Left forelimb (tissue), 1 donor: Measurements from ENCODE around the gene MAGEB2.
"Not testable (repeated sequence)": the region's sequence is repeated elsewhere in the genome, so short reads cannot be mapped to it uniquely, and the experiment has no call there.

Experiments
- DNase-seq: peaks from one replicate; pipeline ENCODE4 v3.0.0-alpha.2; 2018; ENCODE audit warnings: low spot score

MAGEB2 gene

DNA sequence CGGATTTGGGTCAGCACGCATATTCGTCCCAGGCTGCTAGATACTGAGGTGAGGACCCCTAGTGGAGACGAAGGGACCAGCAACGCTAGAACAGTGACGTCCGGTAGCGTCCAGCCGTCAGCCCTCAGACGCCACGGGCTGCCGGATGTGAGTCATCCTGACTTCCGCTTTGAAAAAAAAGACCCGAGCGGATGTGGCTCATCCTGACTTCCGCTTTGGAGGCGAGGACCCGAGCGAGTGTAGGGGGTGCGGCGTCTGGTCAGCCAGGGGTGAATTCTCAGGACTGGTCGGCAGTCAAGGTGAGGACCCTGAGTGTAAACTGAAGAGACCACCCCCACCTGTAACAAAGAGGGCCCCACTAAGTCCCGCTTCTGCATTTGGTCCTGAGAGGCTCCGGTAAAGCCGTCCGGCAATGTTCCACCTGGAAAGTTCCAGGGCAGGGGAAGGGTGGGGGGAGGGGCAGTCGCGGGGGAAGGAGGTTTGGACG is at the start of gene MAGEB2:
Gene MAGEB2 (plus strand): TSS at position 207 of the 487 bp plus-strand sequence. CDS start 3,018 bp downstream, outside the sequence.
- DNase-seq = no peak

DNA sequence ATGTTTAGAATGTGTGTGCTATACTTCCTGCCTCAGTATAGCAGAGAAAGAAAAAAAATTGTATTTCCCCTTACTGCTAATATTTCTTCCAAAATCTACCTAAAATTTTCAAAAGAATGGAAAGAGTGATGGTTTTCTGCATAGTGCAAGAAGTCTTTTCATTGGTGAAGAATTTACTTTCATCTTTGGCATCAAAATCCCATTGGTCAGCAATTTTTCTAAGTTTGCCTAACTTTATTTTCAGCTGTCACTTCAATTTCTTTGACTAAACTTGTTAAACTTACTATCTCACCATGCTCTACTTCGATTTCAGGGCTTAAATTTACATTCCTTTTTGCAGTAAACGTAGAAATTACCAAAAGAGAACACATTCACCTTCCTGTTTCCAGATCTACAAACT is 44.5 kb upstream of the MAGEB2 start:
- no peak for DNase-seq

- DNase-seq = no peak
Observed at GRCh38 chrX:30181353-30181752, 34.0 kb upstream of the MAGEB2 start.

DNA sequence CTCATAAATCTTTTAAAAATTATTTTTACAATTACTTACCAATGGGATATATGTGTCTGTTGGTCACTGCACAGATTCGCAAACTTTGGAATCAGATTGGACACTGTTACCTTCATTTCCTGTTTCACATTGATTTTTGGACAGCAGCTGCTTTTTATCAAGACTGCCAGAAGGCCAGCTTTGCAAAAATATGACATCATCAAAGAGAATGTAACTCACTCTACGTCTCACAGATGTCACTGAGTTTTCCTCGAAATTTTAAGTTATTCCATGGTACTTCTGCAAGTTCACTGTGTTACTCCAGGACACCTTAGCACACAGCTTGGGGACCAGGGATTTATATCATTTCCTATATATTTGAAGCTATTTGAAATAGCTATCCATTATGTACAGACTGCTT is 31.8 kb upstream of the MAGEB2 start:
- DNase-seq = no peak

GRCh38 chrX:30190426-30190825 is 24.9 kb upstream of the MAGEB2 start:
- DNase-seq = no peak

- not testable (repeated sequence) for DNase-seq
Observed at GRCh38 chrX:30193910-30194309, 21.5 kb upstream of the MAGEB2 start.

GRCh38 chrX:30196322-30196721 is 19.0 kb upstream of the MAGEB2 start:
- DNase-seq = no peak

DNA sequence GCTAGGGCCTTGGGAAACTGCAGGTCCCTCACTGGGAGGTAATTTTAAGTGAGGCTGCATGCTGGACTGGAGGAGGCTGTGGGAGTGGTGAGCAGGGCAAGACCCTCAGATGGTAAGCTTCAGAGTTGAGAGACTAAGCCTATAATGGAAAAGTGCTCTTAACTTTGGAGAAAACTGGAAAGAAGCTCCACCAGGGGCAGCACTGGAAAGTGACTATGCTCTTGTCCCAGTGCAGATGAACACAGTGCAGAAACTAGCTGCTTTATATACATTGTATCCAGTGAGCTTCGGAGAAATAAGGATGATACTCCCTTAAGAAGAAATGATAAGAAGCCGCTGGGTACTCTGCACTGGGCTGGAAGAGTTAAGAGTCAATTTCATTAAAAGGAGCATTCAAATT is 3.2 kb upstream of the MAGEB2 start:
- DNase-seq = no peak

GRCh38 chrX:30217465-30217864 is 2.1 kb downstream of the MAGEB2 start:
- no peak for DNase-seq

- DNase-seq = no peak
Observed at GRCh38 chrX:30219372-30219771, 4.0 kb downstream of the MAGEB2 start.

GRCh38 chrX:30220661-30221060 is 5.3 kb downstream of the MAGEB2 start:
- no peak for DNase-seq

GRCh38 chrX:30224536-30224935 is 9.2 kb downstream of the MAGEB2 start:
- DNase-seq = no peak

DNA sequence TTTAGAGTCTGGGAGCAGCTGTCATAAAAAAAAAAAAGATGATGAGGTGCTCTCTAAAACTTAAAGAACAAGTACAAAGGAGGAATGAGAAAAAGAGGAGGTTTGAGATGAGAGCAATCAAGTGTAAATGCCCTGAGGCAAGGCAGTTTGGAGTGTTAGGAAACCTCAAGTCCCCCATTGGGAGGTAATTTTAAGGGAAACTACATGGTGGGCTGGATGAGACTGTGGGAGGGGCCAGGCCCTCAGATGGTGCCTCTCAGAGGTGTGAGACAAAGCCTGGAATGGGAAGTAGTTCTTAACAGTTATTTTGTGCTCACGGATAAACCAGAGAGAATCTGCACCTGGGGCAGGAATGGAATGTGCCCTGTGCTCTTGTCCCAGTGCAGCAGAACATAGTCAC is 13.2 kb downstream of the MAGEB2 start:
- DNase-seq = no peak

- no peak for DNase-seq
Observed at GRCh38 chrX:30230395-30230794, 15.0 kb downstream of the MAGEB2 start, which contains the start of gene MAGEB3. TSS of gene MAGEB3 (plus strand) at chrX:30230657. CDS start at chrX:30235925, 5,268 bp downstream.

DNA sequence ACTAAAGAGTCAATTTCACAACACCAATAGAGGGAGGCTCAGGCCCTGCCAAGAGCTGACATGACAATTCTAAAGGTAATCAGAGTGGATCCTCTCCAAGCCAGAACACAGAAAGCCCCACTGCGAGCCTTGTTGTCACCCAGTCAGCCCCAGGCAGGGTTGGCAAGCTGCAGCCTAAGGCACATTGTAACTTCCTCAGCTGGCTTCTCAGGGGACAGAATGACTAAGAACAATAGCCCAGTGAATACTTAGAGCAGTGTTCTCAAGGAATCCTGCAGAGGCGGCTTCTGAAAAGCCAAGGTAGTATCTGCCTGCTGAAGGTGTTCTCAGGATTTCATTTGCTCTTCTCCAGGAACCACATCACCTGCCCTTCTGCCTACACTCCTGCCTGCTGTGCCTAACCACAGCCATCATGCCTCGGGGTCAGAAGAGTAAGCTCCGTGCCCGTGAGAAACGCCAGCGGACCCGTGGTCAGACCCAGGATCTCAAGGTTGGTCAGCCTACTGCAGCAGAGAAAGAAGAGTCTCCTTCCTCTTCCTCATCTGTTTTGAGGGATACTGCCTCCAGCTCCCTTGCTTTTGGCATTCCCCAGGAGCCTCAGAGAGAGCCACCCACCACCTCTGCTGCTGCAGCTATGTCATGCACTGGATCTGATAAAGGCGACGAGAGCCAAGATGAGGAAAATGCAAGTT is 26.5 kb downstream of the MAGEB2 start, which contains the start of gene MAGEB4:
Gene MAGEB4 (plus strand): TSS at position 277 of the 692 bp plus-strand sequence. CDS start 136 bp downstream, at position 413.
- no peak for DNase-seq

DNA sequence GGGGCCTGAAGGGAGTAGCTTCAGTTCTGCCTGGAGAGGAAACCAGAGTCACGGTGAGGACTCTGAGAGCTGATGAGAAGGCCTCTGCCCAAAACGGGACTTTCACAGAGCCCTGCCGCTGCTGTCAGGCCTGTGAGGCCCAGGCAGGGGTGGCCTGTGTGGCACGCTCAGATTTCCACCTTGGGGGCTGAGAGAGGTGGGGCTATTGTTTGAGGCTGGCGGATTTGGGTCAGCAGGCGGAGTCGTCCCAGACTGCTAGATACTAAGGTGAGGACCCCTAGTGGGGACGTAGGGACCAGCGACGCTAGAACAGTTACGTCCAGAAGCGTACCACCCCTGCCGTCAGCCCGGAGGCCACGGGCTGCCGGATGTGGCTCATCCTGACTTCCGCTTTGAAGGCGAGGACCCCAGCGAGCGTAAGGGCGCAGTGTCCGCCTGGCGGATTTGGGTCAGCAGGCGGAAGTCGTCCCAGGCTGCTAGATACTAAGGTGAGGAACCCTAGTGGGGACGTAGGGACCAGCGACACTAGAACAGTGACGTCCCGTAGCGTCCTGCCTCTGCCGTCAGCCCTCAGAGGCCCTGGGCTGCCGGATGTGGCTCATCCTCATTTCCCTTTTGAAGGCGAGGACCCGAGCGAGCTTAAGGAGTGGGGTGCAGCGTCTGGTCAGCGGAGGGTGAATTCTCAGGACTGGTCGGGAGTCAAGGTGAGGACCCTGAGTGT is 31.6 kb downstream of the MAGEB2 start, which contains the start of gene MAGEB1:
Gene MAGEB1 (plus strand): TSS at position 378 of the 721 bp plus-strand sequence. CDS start 3,348 bp downstream, outside the sequence.
- DNase-seq = no peak

DNA sequence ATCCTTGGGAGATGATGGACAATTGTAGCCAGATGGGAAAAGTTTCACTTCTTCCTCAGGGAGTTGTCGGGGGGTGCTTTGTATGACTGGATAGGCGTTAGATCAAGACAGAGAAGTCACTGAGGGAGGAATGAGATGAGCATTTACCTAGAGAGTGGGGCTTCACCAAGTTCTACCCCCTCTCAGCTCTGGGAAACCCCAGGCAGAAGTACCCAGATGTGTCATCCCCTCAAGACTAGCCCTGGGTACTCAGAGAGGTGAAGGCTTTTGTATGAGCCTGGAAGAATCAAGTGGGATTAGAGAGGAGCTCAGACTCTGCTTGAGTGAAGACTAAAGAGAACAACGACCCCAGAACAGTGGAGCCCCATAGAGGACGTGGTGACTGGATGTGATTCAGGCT is 33.5 kb downstream of the MAGEB2 start:
- no peak for DNase-seq

DNA sequence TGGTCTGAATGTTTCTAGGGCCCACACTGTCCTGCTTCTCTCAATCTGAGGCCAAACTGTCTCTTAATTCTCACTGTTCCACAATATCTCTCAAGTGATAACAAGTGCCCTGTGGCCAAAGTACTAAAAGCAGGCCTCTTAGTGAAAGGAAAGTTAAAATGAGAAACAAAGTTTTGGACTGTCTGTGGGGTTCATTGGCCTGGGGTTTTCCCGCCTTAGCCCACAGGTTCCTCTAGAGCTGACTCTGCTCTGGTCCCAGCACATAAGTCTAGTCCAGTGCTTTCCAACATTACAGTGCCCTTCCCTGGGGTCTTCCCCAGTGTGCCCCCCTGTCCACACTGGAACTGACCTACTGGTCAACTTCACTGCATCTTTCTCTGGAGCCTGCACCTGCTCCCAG is 37.9 kb downstream of the MAGEB2 start:
- no peak for DNase-seq

- no peak for DNase-seq
Observed at GRCh38 chrX:30259927-30260326, 44.6 kb downstream of the MAGEB2 start.

DNA sequence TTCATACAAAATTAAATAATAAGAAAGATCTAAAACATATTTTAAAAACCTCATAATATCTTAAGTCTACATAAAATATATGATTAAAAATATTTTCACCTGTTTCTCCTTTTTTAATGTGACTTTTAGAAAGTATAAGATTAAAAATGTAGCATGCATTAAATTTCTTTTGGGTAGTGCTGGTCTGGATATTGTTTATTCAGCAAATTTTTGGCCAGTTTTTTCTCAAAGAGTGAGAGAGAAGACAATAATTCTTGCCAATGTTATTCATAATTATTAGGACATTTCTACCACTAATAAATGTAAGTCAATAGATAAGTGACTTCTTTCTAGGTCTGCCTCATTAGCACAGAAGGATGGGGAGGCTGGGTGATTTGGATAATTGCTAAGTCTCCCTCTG is 45.6 kb downstream of the MAGEB2 start:
- no peak for DNase-seq

DNA sequence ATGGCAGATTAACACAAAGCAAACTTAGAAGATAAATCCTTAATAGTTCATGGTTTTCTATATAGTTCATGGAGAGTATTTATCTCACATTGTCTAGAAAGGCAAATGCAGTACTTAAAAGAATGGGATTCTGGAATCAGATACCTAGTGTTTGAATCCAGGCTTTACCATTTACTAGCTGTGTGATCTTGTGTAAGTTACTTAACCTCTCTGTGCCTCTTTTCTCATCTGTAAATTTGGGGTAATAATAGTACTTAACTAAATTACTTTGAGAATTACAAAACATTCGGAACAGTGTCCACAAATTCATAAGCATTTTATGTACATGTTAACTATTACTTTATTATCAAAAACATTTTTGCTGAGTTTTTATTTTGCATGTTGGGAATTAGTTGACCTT is 47.4 kb downstream of the MAGEB2 start:
- DNase-seq = no peak
